Uterus (tissue), 2 donors: ENCODE measurements around the gene SAP30BP.

Source experiments
- CTCF ChIP-seq, 4 experiments: fragments of 200-600 bp in 2 of 4; fragments of 450-650 bp in 2 of 4; sonication (generic) in 2 of 4; IDR thresholded peaks; one replicate each; pipeline ENCODE4 v1.5.1; 2016 to 2019; ENCODE audit warnings: antibody characterized with exemption in 4 of 4, mild to moderate bottlenecking in 2 of 4, moderate library complexity in 1 of 4
- POLR2A ChIP-seq, 2 donors: fragments of 450-650 bp; IDR thresholded peaks; one replicate each; pipeline ENCODE4 v1.6.1; 2016; ENCODE audit warnings: antibody characterized with exemption in 2 of 2, mild to moderate bottlenecking in 1 of 2, moderate library complexity in 1 of 2

- TF ChIP-seq CTCF (IDR thresholded peaks at IDR 0.05) (no peak), POLR2A (IDR thresholded peaks at IDR 0.05) (no peak)
Observed at GRCh38 chr17:75740631-75741077, 73.5 kb downstream of the SAP30BP start.
